SK-N-MC (cell line): ENCODE data around the gene GLMN.
A peak's percentile ranks its signal among the peaks of the same experiment; 100 is the strongest.

ENCODE experiments used
- DNase-seq: peaks from one replicate; pipeline ENCODE4 v3.0.0-alpha.2; 2011; ENCODE audit warnings: low read depth, low spot score
- H3K27ac ChIP-seq: fragments of 200-600 bp; sonication (generic); 2 replicates; pipeline ENCODE4 v1.5.1; 2016; ENCODE audit warnings: mixed run types
- H3K36me3 ChIP-seq: fragments of 200-600 bp; sonication (generic); 2 replicates; pipeline ENCODE4 v1.6.1; 2017; ENCODE audit warnings: antibody characterized with exemption, low read length, mixed read lengths; ENCODE audit not compliant: insufficient read depth
- H3K4me3 ChIP-seq: fragments of 200-600 bp; sonication (generic); 2 replicates; pipeline ENCODE4 v1.5.1; 2016
- H3K9ac ChIP-seq: fragments of 200-600 bp; sonication (generic); 2 replicates; pipeline ENCODE4 v1.8.0; 2017; ENCODE audit warnings: mixed run types, mixed read lengths; ENCODE audit not compliant: insufficient read length
- H3K9me3 ChIP-seq: fragments of 200-600 bp; sonication (generic); 2 replicates; pipeline ENCODE4 v1.6.1; 2017; ENCODE audit warnings: low read depth, mild to moderate bottlenecking, antibody characterized with exemption, low read length, moderate library complexity, mixed read lengths
- EZH2 ChIP-seq: fragments of 200-600 bp; sonication (generic); IDR thresholded peaks from one replicate; pipeline ENCODE4 v1.6.1; 2017; ENCODE audit warnings: antibody characterized with exemption
- FOXP2 ChIP-seq: optimal IDR thresholded peaks from 2 replicates; pipeline ENCODE3; 2011; ENCODE audit warnings: mild to moderate bottlenecking, moderate library complexity; ENCODE audit not compliant: insufficient read depth; ENCODE audit errors: extremely low read length, control extremely low read depth
- POLR2AphosphoS5 ChIP-seq: IDR thresholded peaks from 2 replicates; pipeline ENCODE4 v1.6.1; 2012; ENCODE audit warnings: mild to moderate bottlenecking, low read depth, low read length, borderline replicate concordance

GLMN gene

DNA sequence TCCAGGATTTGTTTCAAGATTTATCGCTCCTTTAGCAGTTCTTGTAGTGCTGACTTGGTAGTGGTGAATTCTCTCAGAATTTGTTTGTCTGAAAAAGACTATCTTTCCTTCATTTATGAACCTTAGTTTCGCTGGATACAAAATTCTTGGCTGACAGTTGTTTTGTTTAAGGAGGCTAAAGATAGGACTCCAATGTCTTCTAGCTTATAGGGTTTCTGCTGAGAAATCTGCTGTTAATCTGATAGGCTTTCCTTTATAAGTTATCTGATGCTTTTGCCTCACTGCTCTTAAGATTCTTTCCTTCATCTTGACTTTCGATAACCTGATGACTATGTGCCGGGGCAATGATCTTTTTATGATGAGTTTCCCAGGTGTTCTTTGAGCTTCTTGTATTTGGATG is 29.0 kb upstream of the GLMN start:
- DNase-seq = no peak
- peaks cover 12% of the 10 kb centered on the region for H3K9me3 ChIP-seq
- H3K27ac ChIP-seq = no peak overlapping the region
- H3K9ac ChIP-seq = no peak overlapping the region
- TF ChIP-seq POLR2AphosphoS5 = no peak
- TF ChIP-seq FOXP2 = no peak
- TF ChIP-seq EZH2 = no peak
- no peak overlapping the region for H3K4me3 ChIP-seq
- peaks cover 53% of the 10 kb centered on the region for H3K36me3 ChIP-seq

DNA sequence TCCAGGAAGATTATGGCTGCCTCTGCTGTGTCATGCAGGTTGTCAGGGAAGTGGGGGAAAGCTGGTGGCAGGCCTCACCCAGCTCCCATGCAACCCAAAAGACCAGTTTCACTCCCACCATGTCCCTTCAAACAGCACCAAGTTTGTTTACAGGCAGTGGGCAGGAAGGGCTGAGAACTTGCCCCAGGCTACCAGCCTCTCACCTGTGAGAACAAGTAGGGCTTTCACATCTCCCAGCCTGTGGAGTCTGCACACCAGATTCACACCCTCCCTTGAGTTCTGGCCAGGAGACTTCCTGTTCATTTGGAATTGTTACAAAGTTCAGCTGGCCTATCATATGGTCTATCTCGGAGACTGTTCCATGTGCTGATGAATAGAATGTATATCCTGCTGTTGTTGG is 27.9 kb upstream of the GLMN start:
- Histone ChIP-seq H3K4me3 (no peak overlapping the region), H3K9ac (no peak overlapping the region), H3K36me3 (peaks cover 53% of the 10 kb centered on the region), H3K9me3 (peaks cover 12% of the 10 kb centered on the region), H3K27ac (no peak overlapping the region)
- DNase-seq = no peak
- TF ChIP-seq FOXP2 = no peak
- no peak for TF ChIP-seq POLR2AphosphoS5
- TF ChIP-seq EZH2 = no peak

GRCh38 chr1:92324784-92325183 is 26.0 kb upstream of the GLMN start:
- H3K27ac ChIP-seq = no peak overlapping the region
- H3K4me3 ChIP-seq = no peak overlapping the region
- peaks cover 52% of the 10 kb centered on the region for H3K36me3 ChIP-seq
- TF ChIP-seq POLR2AphosphoS5 (no peak), EZH2 (no peak), FOXP2 (no peak)
- H3K9ac ChIP-seq = no peak overlapping the region
- DNase-seq = no peak
- peaks cover 12% of the 10 kb centered on the region for H3K9me3 ChIP-seq

DNA sequence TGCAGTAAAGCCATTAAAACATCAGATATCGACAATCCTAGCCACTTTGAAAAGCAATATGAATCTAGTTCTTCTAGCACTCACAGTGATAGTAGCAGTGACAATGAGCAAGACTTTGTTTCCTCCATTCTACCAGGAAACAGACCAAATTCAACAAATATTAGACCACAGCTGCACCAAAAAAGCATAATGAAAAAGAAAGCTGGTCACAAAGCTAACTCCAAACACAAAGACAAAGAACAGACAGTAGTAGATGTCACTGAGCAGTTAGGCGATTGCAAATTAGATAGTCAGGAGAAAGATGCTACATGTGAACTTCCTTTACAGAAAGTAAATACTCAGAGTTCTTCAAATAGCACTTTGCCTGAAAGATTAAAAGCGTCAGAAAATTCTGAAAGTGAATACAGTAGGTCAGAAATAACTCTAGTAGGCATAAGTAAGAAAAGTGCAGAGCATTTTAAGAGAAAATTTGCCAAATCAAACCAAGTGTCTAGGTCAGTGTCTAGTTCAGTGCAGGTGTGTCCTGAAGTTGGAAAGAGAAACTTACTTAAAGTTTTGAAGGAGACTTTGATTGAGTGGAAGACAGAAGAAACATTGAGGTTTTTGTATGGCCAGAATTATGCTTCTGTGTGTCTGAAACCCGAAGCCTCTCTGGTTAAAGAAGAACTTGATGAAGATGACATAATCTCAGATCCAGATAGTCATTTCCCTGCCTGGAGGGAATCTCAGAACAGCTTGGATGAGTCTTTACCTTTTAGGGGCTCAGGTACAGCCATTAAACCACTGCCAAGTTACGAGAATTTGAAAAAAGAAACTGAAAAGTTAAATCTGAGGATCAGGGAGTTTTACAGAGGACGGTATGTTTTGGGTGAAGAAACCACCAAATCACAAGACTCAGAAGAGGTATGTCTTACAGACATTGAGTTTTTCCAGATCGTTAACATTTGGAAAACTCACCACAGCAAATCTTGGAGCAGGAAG is 25.0 kb upstream of the GLMN start:
- Histone ChIP-seq H3K9me3 (peaks cover 12% of the 10 kb centered on the region), H3K27ac (no peak overlapping the region), H3K9ac (no peak overlapping the region), H3K4me3 (no peak overlapping the region), H3K36me3 (peaks cover 47% of the 10 kb centered on the region)
- no peak for DNase-seq
- TF ChIP-seq POLR2AphosphoS5 = no peak
- no peak for TF ChIP-seq FOXP2
- TF ChIP-seq EZH2 = no peak

DNA sequence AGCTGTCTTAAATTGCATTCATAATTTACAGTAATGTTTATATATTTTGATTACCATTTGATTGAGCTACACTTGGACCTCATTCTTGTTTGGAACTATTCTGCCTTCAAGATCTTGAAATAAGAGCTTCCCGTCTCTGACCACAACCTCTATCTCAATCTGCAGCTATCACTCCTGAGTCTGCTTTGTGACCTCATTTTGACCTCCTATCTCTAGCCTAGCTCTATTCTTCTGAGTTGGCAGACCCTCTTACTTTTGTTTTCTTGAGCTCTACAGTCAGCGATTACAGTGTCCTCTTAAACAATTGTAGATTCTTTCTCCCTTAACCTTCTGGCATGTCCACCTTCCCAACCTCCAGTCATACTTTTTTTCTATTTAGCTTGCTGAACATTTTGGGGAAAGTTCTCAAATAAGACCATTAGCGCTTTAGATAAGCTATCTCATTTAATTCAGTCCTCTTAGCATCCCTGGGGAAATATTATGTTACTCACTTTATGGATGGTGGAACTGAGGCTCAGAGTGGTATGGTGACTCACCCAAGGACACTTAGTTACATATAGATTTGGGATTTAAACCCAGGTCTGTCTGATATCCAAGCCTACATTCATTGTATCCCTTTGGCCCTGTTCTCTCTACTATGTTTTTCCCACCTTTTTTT is 19.2 kb upstream of the GLMN start:
- H3K9me3 ChIP-seq = no peaks in the 10 kb centered on the region
- H3K4me3 ChIP-seq = no peak overlapping the region
- no peak for DNase-seq
- TF ChIP-seq FOXP2 = no peak
- no peak for TF ChIP-seq EZH2
- TF ChIP-seq POLR2AphosphoS5 = no peak
- H3K27ac ChIP-seq = no peak overlapping the region
- H3K36me3 ChIP-seq = peaks cover 4% of the 10 kb centered on the region
- H3K9ac ChIP-seq = no peak overlapping the region

DNA sequence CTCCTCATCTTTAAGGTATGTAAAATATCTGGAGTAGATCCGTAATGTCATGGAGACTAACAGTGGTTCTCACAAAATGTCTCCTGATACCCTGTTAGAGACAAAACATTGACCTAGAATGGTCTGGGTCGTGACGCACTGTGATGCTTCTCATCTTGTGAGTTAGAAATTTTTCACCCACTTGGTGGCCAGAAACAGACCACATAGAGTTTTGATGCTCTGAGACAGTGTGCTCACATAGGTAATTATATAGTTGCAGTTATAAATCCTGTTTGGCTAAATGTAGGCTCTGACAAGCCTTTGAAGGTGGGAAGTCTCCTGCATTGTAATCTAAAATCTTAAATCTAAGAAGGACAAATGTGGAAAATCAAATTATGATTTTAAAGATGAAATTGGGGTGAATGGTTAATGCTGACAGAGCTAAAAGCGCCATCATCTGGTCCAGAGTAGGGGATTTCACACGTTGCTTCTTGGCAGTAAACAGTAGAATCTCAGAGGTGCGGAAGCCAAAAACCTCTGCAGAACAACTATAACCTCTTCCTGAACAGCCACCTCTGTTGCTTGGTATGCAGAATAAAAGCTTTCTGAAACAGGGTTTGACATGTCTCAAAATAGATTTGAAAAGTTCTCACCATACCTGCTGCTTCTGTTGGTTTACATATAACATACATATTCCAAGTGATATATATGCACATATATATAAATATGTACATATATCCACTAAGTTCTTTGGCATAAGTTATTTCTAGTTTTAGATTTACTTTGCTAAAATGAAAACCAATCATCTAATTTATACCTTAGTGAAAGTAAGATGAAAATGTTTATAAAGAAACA is 17.2 kb upstream of the GLMN start:
- Histone ChIP-seq H3K4me3 (no peak overlapping the region), H3K9me3 (no peaks in the 10 kb centered on the region), H3K36me3 (peaks cover 4% of the 10 kb centered on the region), H3K27ac (no peak overlapping the region), H3K9ac (no peak overlapping the region)
- TF ChIP-seq FOXP2 = no peak
- no peak for TF ChIP-seq EZH2
- no peak for TF ChIP-seq POLR2AphosphoS5
- no peak for DNase-seq

- Histone ChIP-seq H3K36me3 (no peaks in the 10 kb centered on the region; the same call in 1 of the 2 replicates), H3K27ac (no peak overlapping the region), H3K4me3 (no peak overlapping the region), H3K9me3 (no peaks in the 10 kb centered on the region), H3K9ac (no peak overlapping the region)
- DNase-seq = no peak
- no peak for TF ChIP-seq EZH2
- no peak for TF ChIP-seq POLR2AphosphoS5
- no peak for TF ChIP-seq FOXP2
These were observed 15.2 kb upstream of the GLMN start for GRCh38 chr1:92314024-92314423.

GRCh38 chr1:92310185-92310597 is 11.4 kb upstream of the GLMN start:
- DNase-seq = peak; percentile 3
- no peak for TF ChIP-seq FOXP2
- TF ChIP-seq POLR2AphosphoS5 = no peak
- TF ChIP-seq EZH2 = no peak
- no peak overlapping the region for H3K4me3 ChIP-seq
- H3K9ac ChIP-seq = no peak overlapping the region
- H3K9me3 ChIP-seq = no peaks in the 10 kb centered on the region
- peaks cover 12% of the 10 kb centered on the region for H3K36me3 ChIP-seq
- no peak overlapping the region for H3K27ac ChIP-seq
